SK-N-SH (cell line): ENCODE measurements around the gene EEA1. TPM values are rescaled to one million over a fixed set of nuclear protein-coding genes. Genes with fewer than 3 reads are reported as not detected.

Source experiments
- CTCF ChIA-PET: fragments of 300-600, 350-600 bp; formaldehyde crosslinking; extraction: SDS; loops from one replicate; lab custom pipeline; 2021; lab: Yijun Ruan, JAX
- POLR2A ChIA-PET: fragments of 350-600 bp; sonication (Branson Sonifier 250); formaldehyde crosslinking; extraction: SDS; loops from one replicate; lab custom pipeline; 2020; ENCODE audit warnings: antibody characterized with exemption, inconsistent platforms; lab: Yijun Ruan, JAX
- DNase-seq: peaks from one replicate; pipeline ENCODE4 v3.0.0; 2012
- H2AFZ ChIP-seq: fragments of 200-600 bp; sonication (generic); 2 replicates; pipeline ENCODE4 v1.8.1; 2016; ENCODE audit warnings: antibody characterized with exemption, mild to moderate bottlenecking, low read depth
- H3F3A ChIP-seq: fragments of 200-600 bp; sonication (generic); replicated peaks from 2 replicates; pipeline ENCODE3; 2016; ENCODE audit warnings: antibody characterized with exemption, mild to moderate bottlenecking; ENCODE audit not compliant: insufficient read depth
- H3K27ac ChIP-seq, 2 experiments: fragments of 200-500 bp in 1 of 2; fragments of 200-600 bp in 1 of 2; sonication (Bioruptor generic) in 1 of 2; sonication (generic), shearing (Covaris generic) in 1 of 2; 2 replicates each; pipeline versions ENCODE4 v1.5.1 to v1.6.1; 2014 to 2016; ENCODE audit warnings: low read depth in 2 of 2, inconsistent platforms in 1 of 2, low read length in 1 of 2, mild to moderate bottlenecking in 1 of 2, mixed read lengths in 1 of 2
- H3K27me3 ChIP-seq: fragments of 200-600 bp; sonication (generic), shearing (Covaris generic); 2 replicates; pipeline ENCODE4 v1.6.1; 2016; ENCODE audit warnings: mixed run types; ENCODE audit not compliant: insufficient read depth
- H3K36me3 ChIP-seq, 2 experiments: fragments of 200-500 bp in 1 of 2; fragments of 200-600 bp in 1 of 2; sonication (Bioruptor generic) in 1 of 2; sonication (generic) in 1 of 2; replicated peaks in 1 of 2; 2 replicates each; pipeline versions ENCODE3 to v1.5.1; 2014 to 2016; ENCODE audit warnings: low read length in 1 of 2, mild to moderate bottlenecking in 1 of 2; ENCODE audit not compliant: insufficient read depth in 2 of 2, control insufficient read depth in 1 of 2
- H3K4me1 ChIP-seq, 2 experiments: fragments of 200-500 bp in 1 of 2; fragments of 200-600 bp in 1 of 2; sonication (Bioruptor generic) in 1 of 2; sonication (generic), shearing (Covaris generic) in 1 of 2; 2 replicates each; pipeline versions ENCODE4 v1.5.1 to v1.6.1; 2014 to 2016; ENCODE audit warnings: low read depth in 1 of 2, low read length in 1 of 2, mixed run types in 1 of 2; ENCODE audit not compliant: insufficient read depth in 2 of 2, control insufficient read depth in 1 of 2
- H3K4me2 ChIP-seq: fragments of 200-600 bp; sonication (generic), shearing (Covaris generic); 2 replicates; pipeline ENCODE4 v1.6.1; 2017; ENCODE audit warnings: mixed run types
- H3K4me3 ChIP-seq, 2 experiments: fragments of 200-500 bp in 1 of 2; fragments of 200-600 bp in 1 of 2; sonication (Bioruptor generic) in 1 of 2; sonication (generic), shearing (Covaris generic) in 1 of 2; 2 replicates each; pipeline versions ENCODE4 v1.5.1 to v1.8.1; 2014 to 2016; ENCODE audit warnings: low read depth in 2 of 2, inconsistent platforms in 1 of 2, low read length in 1 of 2, mild to moderate bottlenecking in 1 of 2, mixed read lengths in 1 of 2, moderate library complexity in 1 of 2
- H3K79me2 ChIP-seq: fragments of 200-600 bp; sonication (generic); 2 replicates; pipeline ENCODE4 v1.8.1; 2017; ENCODE audit warnings: mild to moderate bottlenecking; ENCODE audit not compliant: insufficient read depth
- H3K9ac ChIP-seq: fragments of 200-600 bp; sonication (generic); 2 replicates; pipeline ENCODE4 v1.6.1; 2017; ENCODE audit warnings: mixed run types
- H3K9me2 ChIP-seq: fragments of 200-600 bp; sonication (generic); 2 replicates; pipeline ENCODE4 v1.6.1; 2017; ENCODE audit warnings: mixed run types
- H3K9me3 ChIP-seq: fragments of 200-600 bp; sonication (generic); 2 replicates; pipeline ENCODE4 v1.6.1; 2017; ENCODE audit warnings: mixed run types, mild to moderate bottlenecking, moderate library complexity
- H4K20me1 ChIP-seq: fragments of 200-600 bp; sonication (generic); 2 replicates; pipeline ENCODE4 v1.6.1; 2017; ENCODE audit warnings: mild to moderate bottlenecking, mixed run types; ENCODE audit not compliant: insufficient read depth
- FOSL2 ChIP-seq: IDR thresholded peaks from 2 replicates; pipeline ENCODE4 v1.4.0; 2012; ENCODE audit warnings: low read depth, mild to moderate bottlenecking, moderate library complexity, borderline replicate concordance
- FOXJ3 ChIP-seq: sonication (generic); formaldehyde crosslinking; IDR thresholded peaks from 2 replicates; pipeline ENCODE4 v1.5.1; 2020; ENCODE audit warnings: mild to moderate bottlenecking, missing genetic modification reagents
- RCOR1 ChIP-seq: fragments of 150-350 bp; IDR thresholded peaks from 2 replicates; pipeline ENCODE4 v1.6.1; 2017; ENCODE audit warnings: antibody characterized with exemption, low read length
- TCF12 ChIP-seq: IDR thresholded peaks from 2 replicates; pipeline ENCODE4 v1.4.0; 2012
- WGBS: methylation state at CpG from one replicate; pipeline ENCODE4 v1.1.6; 2017; ENCODE audit warnings: low lambda C conversion rate; 5-methylcytosine and 5-hydroxymethylcytosine counted together
- polyA plus RNA-seq, 3 experiments: library from polyadenylated mRNA; depleted of rRNA; stranded (reverse); fragments of >200 nt; gene quantifications; 2 replicates each; pipeline ENCODE4 v1.2.3, GENCODE V29; 2012
- TF ChIP-seq, protein P1 (sequence below): IDR thresholded peaks from 2 replicates; pipeline ENCODE4 v1.6.1; 2012; ENCODE audit warnings: mild to moderate bottlenecking, low read depth, low read length, moderate library complexity

EEA1 gene
- polyA plus RNA-seq, 1 of the 3 experiments (the other 2 are of a cell fraction), result 1.5 TPM

DNA sequence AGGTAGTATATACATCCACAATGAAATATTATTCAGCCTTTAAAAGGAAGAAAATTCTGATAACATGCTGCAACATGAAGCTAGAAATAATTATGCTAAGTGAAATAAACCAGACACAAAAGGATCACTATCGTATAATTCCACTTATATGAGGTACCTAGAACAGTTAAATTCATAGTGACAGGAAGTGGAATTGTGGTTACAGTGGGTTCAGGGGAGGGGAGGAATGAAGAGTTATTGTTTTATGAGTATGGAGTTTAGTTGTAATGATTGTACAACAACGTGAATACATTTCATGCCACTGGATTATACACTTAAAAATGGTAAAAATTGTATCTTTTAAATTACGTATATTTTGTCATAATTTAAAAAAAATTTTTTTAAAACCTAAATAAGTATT, 21.0 kb downstream of the EEA1 start:
- Histone ChIP-seq H3F3A (peaks cover 11% of the 10 kb centered on the region), H3K9ac (no peak overlapping the region), H4K20me1 (peaks cover 15% of the 10 kb centered on the region), H3K27me3 (no peaks in the 10 kb centered on the region), H3K27ac (no peak overlapping the region), H3K9me2 (no peaks in the 10 kb centered on the region), H3K79me2 (peaks cover 97% of the 10 kb centered on the region), H3K4me3 (no peak overlapping the region), H3K4me2 (no peak overlapping the region)
- DNase-seq, result no peak
- CTCF ChIA-PET, result no interaction called here
- TF ChIP-seq FOXJ3 (CRISPR knock-in tag) (no peak), TCF12 (0 out of 2 replicates have a peak, but pooled peaks have one; percentile 10), FOSL2 (no peak)
- TF ChIP-seq, all 33 proteins: peak for 1
- Histone ChIP-seq H3K4me1 (no peaks in the 10 kb centered on the region), H3K36me3 (peaks cover 0 to 7% of the 10 kb centered on the region in 2 experiments), H3K9me3 (peaks cover 5% of the 10 kb centered on the region; the same call in 1 of the 2 replicates), H2AFZ (no peak overlapping the region)
- POLR2A ChIA-PET, result no interaction called here
- whole genome bisulfite sequencing, result 91% methylated on average over 3 of the region's 3 CpGs

- Histone ChIP-seq H3K27ac (no peak overlapping the region), H3F3A (peaks cover 7% of the 10 kb centered on the region), H3K9ac (no peak overlapping the region), H3K9me2 (no peaks in the 10 kb centered on the region)
- TF ChIP-seq, protein P1, sequence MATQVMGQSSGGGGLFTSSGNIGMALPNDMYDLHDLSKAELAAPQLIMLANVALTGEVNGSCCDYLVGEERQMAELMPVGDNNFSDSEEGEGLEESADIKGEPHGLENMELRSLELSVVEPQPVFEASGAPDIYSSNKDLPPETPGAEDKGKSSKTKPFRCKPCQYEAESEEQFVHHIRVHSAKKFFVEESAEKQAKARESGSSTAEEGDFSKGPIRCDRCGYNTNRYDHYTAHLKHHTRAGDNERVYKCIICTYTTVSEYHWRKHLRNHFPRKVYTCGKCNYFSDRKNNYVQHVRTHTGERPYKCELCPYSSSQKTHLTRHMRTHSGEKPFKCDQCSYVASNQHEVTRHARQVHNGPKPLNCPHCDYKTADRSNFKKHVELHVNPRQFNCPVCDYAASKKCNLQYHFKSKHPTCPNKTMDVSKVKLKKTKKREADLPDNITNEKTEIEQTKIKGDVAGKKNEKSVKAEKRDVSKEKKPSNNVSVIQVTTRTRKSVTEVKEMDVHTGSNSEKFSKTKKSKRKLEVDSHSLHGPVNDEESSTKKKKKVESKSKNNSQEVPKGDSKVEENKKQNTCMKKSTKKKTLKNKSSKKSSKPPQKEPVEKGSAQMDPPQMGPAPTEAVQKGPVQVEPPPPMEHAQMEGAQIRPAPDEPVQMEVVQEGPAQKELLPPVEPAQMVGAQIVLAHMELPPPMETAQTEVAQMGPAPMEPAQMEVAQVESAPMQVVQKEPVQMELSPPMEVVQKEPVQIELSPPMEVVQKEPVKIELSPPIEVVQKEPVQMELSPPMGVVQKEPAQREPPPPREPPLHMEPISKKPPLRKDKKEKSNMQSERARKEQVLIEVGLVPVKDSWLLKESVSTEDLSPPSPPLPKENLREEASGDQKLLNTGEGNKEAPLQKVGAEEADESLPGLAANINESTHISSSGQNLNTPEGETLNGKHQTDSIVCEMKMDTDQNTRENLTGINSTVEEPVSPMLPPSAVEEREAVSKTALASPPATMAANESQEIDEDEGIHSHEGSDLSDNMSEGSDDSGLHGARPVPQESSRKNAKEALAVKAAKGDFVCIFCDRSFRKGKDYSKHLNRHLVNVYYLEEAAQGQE, result no peak
- TF ChIP-seq RCOR1 (no peak), FOSL2 (peak; percentile 30; the same call in 1 of the 2 replicates)
- TF ChIP-seq, all 33 proteins: peak for 1
- ChIA-PET POLR2A (no interaction called here), CTCF (interaction anchor here (0.6 kb wide), 1 partner anchor 1071 kb away, joined by 4 read pairs; no protein-coding TSS in a partner anchor)
- Histone ChIP-seq H3K36me3 (peaks cover 0 to 7% of the 10 kb centered on the region in 2 experiments), H3K4me3 (no peak overlapping the region), H4K20me1 (peaks cover 9% of the 10 kb centered on the region; the same call in 1 of the 2 replicates), H3K79me2 (peaks cover 98% of the 10 kb centered on the region), H2AFZ (no peak overlapping the region), H3K27me3 (no peaks in the 10 kb centered on the region), H3K4me1 (no peaks in the 10 kb centered on the region), H3K9me3 (peaks cover 5% of the 10 kb centered on the region; the same call in 1 of the 2 replicates), H3K4me2 (no peak overlapping the region)
- WGBS, result 81% methylated on average over 7 of the region's 7 CpGs
- no peak for DNase-seq
Measured at GRCh38 chr12:92905811-92906554, 23.1 kb downstream of the EEA1 start.
